CD4-positive, alpha-beta T cell treated with Interferon gamma for 1 hour (primary cell): ENCODE results near the gene CDK5RAP1.

Source experiments
- DNase-seq: peaks from one replicate; pipeline ENCODE4 v3.0.0-alpha.2; 2020

The CDK5RAP1 gene

DNA sequence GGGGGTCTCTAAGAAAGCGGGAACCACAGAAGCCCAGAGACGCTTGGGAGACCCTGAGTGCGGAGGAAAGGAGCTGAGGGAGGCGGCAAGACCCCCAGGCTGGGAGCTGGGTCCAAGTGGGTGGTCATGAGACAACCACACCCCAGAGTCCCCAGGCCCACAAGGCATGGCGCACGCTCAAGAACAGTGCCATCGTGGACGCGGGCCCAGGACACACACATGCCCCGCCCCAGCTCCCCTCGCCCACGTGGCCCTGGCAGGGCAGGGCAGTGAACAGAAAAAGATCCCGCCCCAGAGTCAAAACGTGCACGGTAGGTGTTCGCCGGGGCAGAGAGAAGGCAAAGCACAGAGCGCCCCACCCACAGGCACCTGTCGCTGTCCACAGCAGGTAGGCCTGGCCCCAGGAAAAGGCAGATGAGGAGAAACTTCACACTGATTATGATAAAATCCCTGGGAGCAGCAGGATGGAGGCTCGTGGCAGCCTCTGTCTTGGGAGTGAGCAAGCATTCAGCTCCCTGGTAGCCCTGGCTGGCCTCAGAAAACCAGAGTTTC lies 68.3 kb downstream of the CDK5RAP1 start:
- DNase-seq, result no peak

- no peak for DNase-seq
Observed at GRCh38 chr20:33328157-33329137, 72.9 kb downstream of the CDK5RAP1 start.

DNA sequence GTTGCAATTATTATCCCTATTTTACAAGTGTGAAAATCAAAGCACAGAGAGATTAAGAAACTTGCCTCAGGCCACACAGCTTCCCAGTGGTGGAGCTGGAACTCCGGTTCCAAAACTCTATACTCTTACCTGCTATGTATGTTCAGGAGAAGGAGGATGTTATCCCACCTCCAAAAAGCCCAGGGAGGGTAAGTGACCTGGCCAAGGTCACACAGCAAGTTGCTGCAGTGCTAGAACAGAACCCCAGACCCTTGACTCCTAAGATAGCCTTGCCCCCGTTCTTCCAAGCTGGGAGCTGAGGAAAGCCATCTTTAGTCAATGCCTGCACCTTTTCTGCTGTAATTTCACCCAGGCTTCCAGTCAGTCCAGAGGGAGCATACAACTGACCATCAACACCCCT lies 76.0 kb downstream of the CDK5RAP1 start:
- no peak for DNase-seq

DNA sequence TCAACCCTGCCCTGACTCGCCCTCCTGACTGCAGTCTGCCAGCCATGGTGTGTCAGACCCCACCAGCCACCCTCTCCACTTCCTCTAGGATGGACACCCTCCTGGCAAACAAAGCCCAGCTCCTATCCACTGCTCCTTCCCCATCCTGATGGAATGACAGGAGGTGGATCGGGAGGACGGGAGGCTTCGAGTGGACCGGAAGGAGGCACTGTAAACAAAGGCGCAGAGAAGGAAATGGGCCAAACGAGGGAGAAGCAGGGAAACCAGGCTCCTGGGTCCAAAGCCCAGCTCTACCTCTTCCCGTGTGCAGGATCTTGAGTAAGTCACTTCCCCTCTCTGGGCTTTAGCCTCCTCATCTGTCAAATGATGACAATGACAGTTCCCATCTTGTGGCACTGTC lies 78.1 kb downstream of the CDK5RAP1 start:
- no peak for DNase-seq

DNA sequence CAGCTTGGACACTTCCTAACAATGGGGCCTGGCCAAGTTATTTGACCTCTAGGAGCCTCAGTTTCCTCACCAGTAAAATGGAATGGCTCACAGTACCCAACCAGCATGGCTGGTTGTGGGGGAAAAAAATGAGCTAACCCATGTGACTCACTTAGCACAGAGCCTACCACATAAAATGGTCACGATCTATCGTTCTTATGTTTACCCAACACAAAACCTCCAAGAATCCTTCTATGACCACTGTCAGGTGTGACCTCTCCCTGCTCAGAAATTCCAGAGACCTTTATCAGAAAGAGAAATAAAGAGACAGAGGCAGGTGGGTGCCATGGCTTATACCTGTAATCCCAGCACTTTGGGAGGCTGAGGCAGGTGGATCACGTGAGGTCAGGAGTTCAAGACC lies 78.9 kb downstream of the CDK5RAP1 start:
- DNase-seq, result no peak

GRCh38 chr20:33320006-33320405 lies 81.3 kb downstream of the CDK5RAP1 start:
- no peak for DNase-seq

DNA sequence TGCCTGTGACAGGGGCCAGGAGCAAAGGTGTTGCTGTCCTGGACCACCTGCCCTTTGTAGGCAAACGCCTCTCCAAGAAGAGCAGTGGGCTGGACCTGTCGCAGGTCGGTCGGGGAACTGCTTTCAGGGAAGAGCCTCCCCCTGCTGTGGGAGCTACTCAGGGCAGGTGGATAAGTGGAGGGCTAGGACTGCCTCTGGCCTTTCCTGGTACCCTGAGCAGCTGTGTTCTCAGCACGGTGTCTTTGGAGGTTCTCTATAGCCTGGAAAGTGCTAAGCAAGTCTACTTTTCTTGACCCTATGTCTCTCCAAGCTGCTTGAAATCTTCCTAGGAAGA lies 83.3 kb downstream of the CDK5RAP1 start:
- no peak for DNase-seq

DNA sequence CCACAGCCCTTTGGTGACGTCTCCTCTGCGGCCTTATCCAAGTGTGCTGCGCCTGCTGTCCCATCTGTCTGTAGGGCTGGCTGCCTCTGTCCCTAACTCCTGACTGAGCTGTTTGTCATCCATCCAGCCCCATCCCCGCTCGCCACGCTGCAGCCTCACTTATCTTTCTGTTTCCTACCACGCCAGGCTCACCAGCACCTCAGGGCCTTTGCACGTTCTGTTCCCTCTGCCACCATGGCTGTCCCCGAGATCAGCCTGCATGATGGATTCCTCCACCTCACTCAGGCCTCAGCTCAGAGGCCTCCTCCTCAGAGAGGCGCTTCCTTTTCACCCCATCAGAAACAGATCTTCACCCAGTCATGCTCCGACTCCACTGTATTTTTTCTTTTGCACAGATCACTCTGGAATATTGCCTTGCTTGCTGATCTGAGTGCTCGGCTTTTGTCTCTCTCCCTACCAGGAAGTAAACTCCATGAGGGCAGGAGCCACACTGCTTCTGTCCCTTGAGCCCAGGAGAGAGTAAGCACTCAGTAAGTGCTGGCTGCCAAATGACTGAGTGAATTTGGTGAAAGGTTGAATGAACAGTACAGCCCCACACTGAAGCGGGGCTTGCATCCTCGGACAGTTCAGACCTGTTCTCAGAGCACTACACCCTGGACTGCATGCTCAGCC lies 83.8 kb downstream of the CDK5RAP1 start:
- DNase-seq, result no peak

DNA sequence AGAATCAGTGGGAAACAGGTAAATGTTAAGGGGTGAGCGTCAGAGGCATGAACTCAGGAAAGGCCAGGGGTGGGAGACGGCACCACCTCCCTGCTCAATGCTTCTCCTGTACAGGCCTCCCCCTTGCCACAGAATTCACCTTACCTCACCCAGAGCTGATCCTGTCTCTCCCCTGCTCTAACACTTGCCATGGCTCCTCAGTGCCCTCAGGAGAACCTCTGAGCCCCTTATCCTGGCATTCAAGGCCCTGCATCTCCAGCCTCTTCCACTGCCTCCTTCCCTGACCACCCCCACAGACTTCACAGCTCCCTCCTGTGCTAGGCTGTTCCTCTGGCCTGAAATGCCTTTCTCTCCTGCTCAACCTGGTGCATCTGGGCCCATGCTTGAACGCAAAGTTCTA lies 84.4 kb downstream of the CDK5RAP1 start:
- DNase-seq, result no peak

GRCh38 chr20:33316343-33316742 lies 85.0 kb downstream of the CDK5RAP1 start:
- DNase-seq, result no peak

GRCh38 chr20:33313686-33314314 lies 87.5 kb downstream of the CDK5RAP1 start:
- DNase-seq, result no peak

DNA sequence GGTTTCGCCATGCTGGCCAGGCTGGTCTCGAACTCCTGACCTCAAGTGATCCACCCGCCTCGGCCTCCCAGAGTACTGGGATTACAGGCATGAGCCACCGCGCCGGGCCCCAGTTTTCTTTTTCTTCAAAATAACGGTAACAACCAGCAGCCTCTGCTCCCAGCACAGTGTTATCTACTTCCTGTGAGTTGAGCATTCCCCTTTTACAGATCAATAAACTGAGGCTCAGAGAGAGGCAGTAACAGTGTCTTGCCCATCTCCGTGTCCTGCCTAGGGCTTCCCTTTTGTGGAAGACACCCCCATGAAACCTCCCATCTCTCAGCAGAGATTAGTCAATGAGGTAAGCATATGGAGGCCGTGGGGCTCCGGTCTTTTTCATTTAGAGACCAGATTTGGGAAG lies 88.7 kb downstream of the CDK5RAP1 start:
- no peak for DNase-seq

- DNase-seq, result no peak
Observed at GRCh38 chr20:33311996-33312395, 89.3 kb downstream of the CDK5RAP1 start.

GRCh38 chr20:33311011-33311410 lies 90.3 kb downstream of the CDK5RAP1 start:
- DNase-seq, result no peak

- no peak for DNase-seq
Observed at GRCh38 chr20:33310327-33310899, 90.9 kb downstream of the CDK5RAP1 start.

- DNase-seq, result no peak
Observed at GRCh38 chr20:33309631-33310030, 91.7 kb downstream of the CDK5RAP1 start.
